Adrenal gland (tissue), 12 donors: ENCODE data around the gene HNRNPH1. TPM values are rescaled to one million over a fixed set of nuclear protein-coding genes. Genes with fewer than 3 reads are reported as not detected.

Source experiments
- DNase-seq, 7 donors: peaks; one replicate each; pipeline ENCODE4 v3.0.0-alpha.2; 2019 to 2020
- H3K27ac ChIP-seq, 5 donors: fragments of 200-600 bp; sonication (generic) in 4 of 5; 1 replicate in 3 of 5; 2 replicates in 2 of 5; pipeline versions ENCODE4 v1.5.1 to v1.8.0; 2016 to 2020; ENCODE audit warnings: mild to moderate bottlenecking in 1 of 5
- H3K27me3 ChIP-seq: fragments of 200-600 bp; 2 replicates; pipeline ENCODE4 v1.8.0; 2021
- H3K36me3 ChIP-seq, 2 donors: fragments of 200-600 bp; replicated peaks in 1 of 2; 1 replicate in 1 of 2; 2 replicates in 1 of 2; pipeline versions ENCODE4 v1.5.1 to v1.8.0; 2018 to 2022
- H3K4me1 ChIP-seq, 2 donors: fragments of 200-600 bp; replicated peaks in 1 of 2; 1 replicate in 1 of 2; 2 replicates in 1 of 2; pipeline versions ENCODE4 v1.5.1 to v1.8.0; 2018 to 2021
- H3K4me3 ChIP-seq, 4 donors: fragments of 200-600 bp; sonication (generic) in 3 of 4; one replicate each; pipeline ENCODE4 v1.5.1; 2016 to 2018
- H3K9me3 ChIP-seq, 3 donors: fragments of 200-600 bp; sonication (generic) in 1 of 3; replicated peaks in 1 of 3; 1 replicate in 2 of 3; 2 replicates in 1 of 3; pipeline versions ENCODE4 v1.5.1 to v1.8.0; 2016 to 2021
- POLR2A ChIP-seq, 2 donors: fragments of 450-650 bp; IDR thresholded peaks; one replicate each; pipeline ENCODE4 v1.6.1; 2017; ENCODE audit warnings: antibody characterized with exemption in 2 of 2, mild to moderate bottlenecking in 2 of 2, moderate library complexity in 1 of 2
- whole genome bisulfite sequencing, 4 donors: extraction: QIAGEN DNeasy Blood & Tissue Kit in 2 of 4; methylation state at CpG; one replicate each; pipeline versions ENCODE4 v1.1.5 to v1.1.7; 2013 to 2017; 5-methylcytosine and 5-hydroxymethylcytosine counted together
- intact Hi-C, 2 donors: fragments of 100-400 bp; cut with DNase I; formaldehyde crosslinking; loops; one replicate each; pipeline versions ENCODE4 v1.14.1 to v1.15.0; 2022 to 2023
- polyA plus RNA-seq, 3 donors: library from polyadenylated mRNA; stranded (reverse); fragments of 200-250 nt in 2 of 3; fragments of 350-450 nt in 1 of 3; fragmentation: Illumina TruSeq in 1 of 3; extraction: RNeasy Lipid Tissue Mini Kit (QIAGEN cat#74804) in 1 of 3; gene quantifications; one replicate each; pipeline ENCODE4 v1.2.3, GENCODE V29; 2013 to 2014
- total RNA-seq, 9 donors: library from RNA; depleted of rRNA in 4 of 9; stranded (reverse); fragments of >200 nt in 4 of 9; fragments of 120-200 nt in 1 of 9; fragmentation: NEBNext Ultra II Directional in 1 of 9; extraction: Animal tissue kit (Norgen Biotek cat#: 25700) in 1 of 9; gene quantifications; one replicate each; pipeline versions ENCODE4 v1.1.0 to v1.2.4, GENCODE V29; 2013 to 2023
- TF ChIP-seq, protein P1 (sequence below), 6 experiments: fragments of 450-650 bp in 4 of 6; fragments of 200-600 bp in 2 of 6; sonication (generic) in 1 of 6; IDR thresholded peaks; 1 replicate in 5 of 6; 2 replicates in 1 of 6; pipeline versions ENCODE4 v1.5.1 to v1.8.0; 2016 to 2021; ENCODE audit warnings: antibody characterized with exemption in 6 of 6, mild to moderate bottlenecking in 2 of 6, moderate library complexity in 1 of 6
- donor health status: healthy with polysubstance abuse.
- donor health status: Bipolar disorder and iron deficiency.
- donor health status: DM: yes; HTN: yes; CAD: no.
- donor health status: DM: no; HTN: no; CAD: no.
- donor health status: DM: no; HTN: no; CAD: no.
- donor health status: DM: yes; HTN: yes; CAD: no.

HNRNPH1 gene
- total and polyA plus RNA-seq, 12 donors: 131 to 635 (median 354) TPM

DNA sequence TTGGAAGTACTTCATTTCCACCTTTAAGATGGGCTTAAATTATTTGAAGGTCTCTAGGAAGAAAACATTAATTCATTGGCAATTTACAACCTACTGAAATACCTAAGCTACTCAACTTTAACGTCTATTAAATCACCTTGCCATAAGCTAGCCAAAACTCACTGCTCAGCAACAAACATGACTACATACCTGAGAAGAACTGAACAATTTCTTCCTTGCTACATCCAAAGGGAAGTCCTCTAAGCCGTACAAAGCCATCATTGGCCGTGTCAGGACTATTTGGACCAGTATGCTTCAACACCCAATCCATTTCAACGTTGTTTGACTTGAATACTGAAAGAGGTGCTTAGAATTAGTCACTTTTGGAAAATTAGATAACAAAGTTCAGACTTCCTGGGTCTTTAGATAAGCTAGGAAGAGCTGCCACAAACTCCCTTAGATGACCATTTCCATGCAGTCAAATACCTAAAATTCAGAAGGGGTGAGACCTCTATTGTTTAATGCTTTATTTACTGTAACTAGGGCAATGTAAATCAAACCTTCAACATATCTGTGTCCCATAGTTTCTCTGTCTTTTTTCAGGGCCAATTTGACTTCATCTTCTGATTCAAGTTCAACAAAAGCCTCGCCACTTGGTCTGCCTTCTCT is 2.6 kb downstream of the HNRNPH1 start:
- Histone ChIP-seq H3K36me3 (peaks cover 0 to 67% of the 10 kb centered on the region in 2 donors), H3K4me3 (peak overlapping the region in 2 of 4 donors; percentile 2 to 98), H3K27me3 (no peaks in the 10 kb centered on the region), H3K4me1 (peaks cover 33 to 73% of the 10 kb centered on the region in 2 donors), H3K27ac (peak overlapping the region in 4 of 5 donors; percentile 25 to 100 (median 68)), H3K9me3 (no peaks in the 10 kb centered on the region)
- intact Hi-C loops: no loop called here
- TF ChIP-seq POLR2A (IDR thresholded peaks at IDR 0.05): peak in 1 of 2 donors; percentile 19
- TF ChIP-seq, protein P1, sequence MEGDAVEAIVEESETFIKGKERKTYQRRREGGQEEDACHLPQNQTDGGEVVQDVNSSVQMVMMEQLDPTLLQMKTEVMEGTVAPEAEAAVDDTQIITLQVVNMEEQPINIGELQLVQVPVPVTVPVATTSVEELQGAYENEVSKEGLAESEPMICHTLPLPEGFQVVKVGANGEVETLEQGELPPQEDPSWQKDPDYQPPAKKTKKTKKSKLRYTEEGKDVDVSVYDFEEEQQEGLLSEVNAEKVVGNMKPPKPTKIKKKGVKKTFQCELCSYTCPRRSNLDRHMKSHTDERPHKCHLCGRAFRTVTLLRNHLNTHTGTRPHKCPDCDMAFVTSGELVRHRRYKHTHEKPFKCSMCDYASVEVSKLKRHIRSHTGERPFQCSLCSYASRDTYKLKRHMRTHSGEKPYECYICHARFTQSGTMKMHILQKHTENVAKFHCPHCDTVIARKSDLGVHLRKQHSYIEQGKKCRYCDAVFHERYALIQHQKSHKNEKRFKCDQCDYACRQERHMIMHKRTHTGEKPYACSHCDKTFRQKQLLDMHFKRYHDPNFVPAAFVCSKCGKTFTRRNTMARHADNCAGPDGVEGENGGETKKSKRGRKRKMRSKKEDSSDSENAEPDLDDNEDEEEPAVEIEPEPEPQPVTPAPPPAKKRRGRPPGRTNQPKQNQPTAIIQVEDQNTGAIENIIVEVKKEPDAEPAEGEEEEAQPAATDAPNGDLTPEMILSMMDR (IDR thresholded peaks at IDR 0.05): no peak
- WGBS, 4 donors: 7 to 12% (median 8%) methylated on average over 5 of the region's 5 CpGs
- no peak for DNase-seq

DNA sequence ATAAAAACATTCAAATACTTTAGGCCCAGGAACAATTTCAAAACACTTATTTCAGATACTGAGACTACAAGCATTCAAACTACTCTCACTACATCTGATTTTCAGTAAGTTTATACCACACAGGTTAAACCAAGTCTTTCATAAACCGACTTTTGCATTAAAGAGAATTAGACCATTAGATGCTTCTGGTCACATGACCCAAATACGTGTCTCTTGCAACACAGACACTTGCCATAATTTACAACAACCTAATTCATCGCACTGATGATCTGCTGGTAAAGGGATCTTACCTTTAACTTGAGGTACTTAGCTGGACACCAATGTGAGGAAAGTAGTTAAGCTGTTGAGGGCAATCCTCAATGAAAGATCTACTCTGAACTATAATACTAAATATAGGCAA is 3.2 kb downstream of the HNRNPH1 start:
- WGBS, 4 donors: 0 to 2% (median 0%) methylated on average over 3 of the region's 3 CpGs
- no peaks in the 10 kb centered on the region for H3K9me3 ChIP-seq
- H3K4me3 ChIP-seq: peak overlapping the region in 2 of 4 donors; percentile 2 to 98
- intact Hi-C loops: no loop called here
- H3K27ac ChIP-seq: peak overlapping the region in 2 of 5 donors; percentile 54 to 100
- peaks cover 0 to 72% of the 10 kb centered on the region in 2 donors for H3K36me3 ChIP-seq
- DNase-seq: no peak
- no peaks in the 10 kb centered on the region for H3K27me3 ChIP-seq
- TF ChIP-seq, protein P1 (IDR thresholded peaks at IDR 0.05): no peak
- TF ChIP-seq POLR2A (IDR thresholded peaks at IDR 0.05): no peak
- peaks cover 33 to 78% of the 10 kb centered on the region in 2 donors for H3K4me1 ChIP-seq

DNA sequence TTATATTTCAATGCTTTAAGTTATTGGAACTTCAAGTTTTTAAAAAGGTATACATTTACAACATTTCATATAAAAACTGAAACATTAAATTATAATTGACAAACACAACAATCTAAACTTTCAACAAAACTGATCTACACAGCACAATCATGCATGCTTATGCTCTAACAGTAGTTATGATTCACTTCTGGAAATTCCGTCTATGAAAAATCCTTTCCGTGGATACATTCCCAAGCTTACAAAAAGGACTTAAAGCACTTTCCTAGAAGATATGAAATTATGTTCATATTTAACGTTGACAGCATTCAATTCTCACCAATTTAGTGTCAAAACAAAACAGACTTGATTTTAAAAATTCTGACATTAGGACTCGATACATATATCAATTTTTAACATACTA is 3.7 kb downstream of the HNRNPH1 start:
- no peak for TF ChIP-seq POLR2A (IDR thresholded peaks at IDR 0.05)
- TF ChIP-seq, protein P1 (IDR thresholded peaks at IDR 0.05): no peak
- Histone ChIP-seq H3K4me3 (peak overlapping the region in 1 of 4 donors; percentile 98), H3K27ac (peak overlapping the region in 1 of 5 donors; percentile 100), H3K4me1 (peaks cover 33 to 79% of the 10 kb centered on the region in 2 donors), H3K36me3 (peaks cover 0 to 77% of the 10 kb centered on the region in 2 donors), H3K27me3 (no peaks in the 10 kb centered on the region), H3K9me3 (no peaks in the 10 kb centered on the region)
- intact Hi-C loops: no loop called here
- DNase-seq: no peak
- WGBS, 4 donors: 6 to 10% (median 9%) methylated on average over 4 of the region's 4 CpGs

DNA sequence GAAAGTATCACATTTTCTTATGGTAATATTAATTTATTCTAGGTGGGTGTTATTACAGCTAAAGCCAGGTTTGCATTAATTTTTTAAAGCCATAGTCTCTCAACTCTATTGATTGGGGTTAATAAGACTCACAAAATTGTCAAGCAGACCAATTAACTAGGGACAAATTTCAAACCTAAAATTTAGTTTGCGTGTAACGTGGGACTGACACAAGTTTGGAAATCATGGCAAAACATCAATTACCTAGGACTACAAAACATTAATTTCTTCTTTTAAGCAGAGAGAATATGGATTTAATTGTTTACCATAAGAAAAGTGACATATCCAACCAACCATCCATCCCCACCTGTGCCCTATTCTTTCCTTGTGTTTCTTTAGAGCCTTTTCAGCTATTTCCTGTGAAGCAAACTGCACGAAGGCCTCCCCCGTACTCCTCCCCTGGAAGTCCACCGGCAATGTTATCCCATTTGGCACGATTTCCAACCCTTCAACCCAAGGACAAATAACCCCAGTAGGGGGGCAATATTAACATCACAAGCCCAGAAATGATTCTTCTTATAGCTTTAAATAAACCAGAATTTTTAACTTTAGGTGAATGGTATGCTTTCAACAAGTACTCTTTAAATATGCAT is 4.4 kb downstream of the HNRNPH1 start:
- no peak for TF ChIP-seq POLR2A (IDR thresholded peaks at IDR 0.05)
- TF ChIP-seq, protein P1 (IDR thresholded peaks at IDR 0.05): no peak
- H3K36me3 ChIP-seq: peaks cover 0 to 85% of the 10 kb centered on the region in 2 donors
- no peaks in the 10 kb centered on the region for H3K27me3 ChIP-seq
- no peak overlapping the region for H3K27ac ChIP-seq
- DNase-seq: peak in 1 of 7 donors; percentile 31
- no peaks in the 10 kb centered on the region for H3K9me3 ChIP-seq
- intact Hi-C loops: no loop called here
- 10 to 20% (median 11%) methylated on average over 6 of the region's 6 CpGs for WGBS, 4 donors
- H3K4me1 ChIP-seq: peaks cover 27 to 72% of the 10 kb centered on the region in 2 donors
- peak overlapping the region in 1 of 4 donors; percentile 98 for H3K4me3 ChIP-seq
